Prostate gland (tissue), 2 donors: ENCODE data around the gene GRB7. TPM values are rescaled to one million over a fixed set of nuclear protein-coding genes. Genes with fewer than 3 reads are reported as not detected.

Experiments
- DNase-seq: peaks from one replicate; pipeline ENCODE4 v3.0.0-alpha.2; 2019; ENCODE audit warnings: low spot score
- H3K27ac ChIP-seq, 2 donors: fragments of 200-600 bp; sonication (generic); 2 replicates each; pipeline ENCODE4 v1.5.1; 2017 to 2019
- H3K27me3 ChIP-seq: fragments of 200-600 bp; sonication (generic); replicated peaks from 2 replicates; pipeline ENCODE4 v1.5.1; 2019; ENCODE audit not compliant: insufficient read depth
- H3K36me3 ChIP-seq, 2 donors: fragments of 200-600 bp; sonication (generic); 1 replicate in 1 of 2; 2 replicates in 1 of 2; pipeline versions ENCODE4 v1.5.1 to v1.8.1; 2017 to 2019
- H3K4me1 ChIP-seq: fragments of 200-600 bp; sonication (generic); replicated peaks from 2 replicates; pipeline ENCODE4 v1.5.1; 2019
- H3K4me3 ChIP-seq, 2 donors: fragments of 200-600 bp; sonication (generic); 2 replicates each; pipeline ENCODE4 v1.5.1; 2017 to 2019
- H3K9me3 ChIP-seq: fragments of 200-600 bp; sonication (generic); 2 replicates; pipeline ENCODE4 v1.5.1; 2017
- POLR2A ChIP-seq: fragments of 450-650 bp; IDR thresholded peaks from one replicate; pipeline ENCODE4 v1.6.1; 2016; ENCODE audit warnings: antibody characterized with exemption, mild to moderate bottlenecking
- POLR2AphosphoS5 ChIP-seq: sonication (generic); formaldehyde crosslinking; IDR thresholded peaks from one replicate; pipeline ENCODE4 v1.6.1; 2017; ENCODE audit warnings: antibody characterized with exemption
- WGBS: methylation state at CpG from one replicate; pipeline ENCODE4 v1.1.5; 2018; 5-methylcytosine and 5-hydroxymethylcytosine counted together
- intact Hi-C: fragments of 100-400 bp; cut with DNase I; formaldehyde crosslinking; loops from one replicate; pipeline ENCODE4 v1.14.2; 2022
- total RNA-seq, 2 donors: library from RNA; depleted of rRNA; stranded (reverse); fragments of >200 nt; gene quantifications; one replicate each; pipeline ENCODE4 v1.1.0, GENCODE V29; 2016
- TF ChIP-seq, protein P1 (sequence below), 4 experiments: fragments of 200-600 bp in 2 of 4; fragments of 450-650 bp in 2 of 4; sonication (generic) in 2 of 4; IDR thresholded peaks; 1 replicate in 3 of 4; 2 replicates in 1 of 4; pipeline ENCODE4 v1.5.1; 2016 to 2019; ENCODE audit warnings: antibody characterized with exemption in 4 of 4, mild to moderate bottlenecking in 2 of 4, moderate library complexity in 2 of 4

GRB7 gene
- total RNA-seq, 2 donors from 2014 or later: 25.7 to 32.6 TPM

DNA sequence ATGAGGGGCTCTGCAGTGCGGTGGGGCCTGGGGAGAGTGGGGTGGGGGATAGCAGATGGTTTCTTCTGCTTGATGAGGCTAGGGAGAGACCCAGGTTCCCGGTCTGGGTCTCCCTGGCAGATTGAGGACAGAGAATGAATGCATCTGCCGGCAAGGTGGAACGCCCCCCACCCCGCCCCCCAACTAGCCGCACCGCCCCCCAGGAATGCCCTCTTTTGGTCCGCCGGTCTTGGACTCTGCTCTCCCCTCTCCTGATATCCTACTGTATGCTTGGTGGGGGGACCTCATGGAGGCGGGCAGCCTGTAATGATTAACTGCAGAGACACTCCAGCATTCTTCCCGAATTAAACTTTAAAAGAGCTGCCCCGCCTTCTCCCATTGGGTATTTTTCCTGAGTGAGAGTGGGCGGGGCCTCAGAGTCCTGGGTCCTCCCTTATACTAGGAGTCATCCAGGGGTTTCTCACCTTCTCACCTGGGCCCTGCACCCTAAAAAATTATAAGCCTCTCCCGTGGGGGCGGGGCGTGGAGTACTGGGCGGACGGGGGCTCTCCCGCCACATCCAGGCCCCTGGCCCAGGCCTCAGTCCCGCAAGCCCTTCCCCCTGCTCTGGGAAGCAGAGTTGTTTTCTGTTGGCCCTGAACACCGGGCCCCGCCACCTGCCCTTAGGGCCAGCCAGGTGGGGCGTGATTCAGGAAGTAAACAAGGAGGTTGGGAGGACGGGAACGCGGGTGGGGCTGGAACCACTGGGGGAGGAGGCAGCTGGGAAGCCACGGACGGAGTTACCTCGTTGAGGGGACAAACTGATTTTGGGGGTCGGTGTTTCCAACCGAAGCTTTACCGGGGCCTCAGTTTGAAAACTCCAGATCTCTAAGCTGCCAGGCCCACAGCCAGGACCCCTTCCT lies 1.5 kb downstream of the GRB7 start:
- intact Hi-C loops: no loop called here
- WGBS: 4% methylated on average over 32 of the region's 32 CpGs
- TF ChIP-seq, protein P1, sequence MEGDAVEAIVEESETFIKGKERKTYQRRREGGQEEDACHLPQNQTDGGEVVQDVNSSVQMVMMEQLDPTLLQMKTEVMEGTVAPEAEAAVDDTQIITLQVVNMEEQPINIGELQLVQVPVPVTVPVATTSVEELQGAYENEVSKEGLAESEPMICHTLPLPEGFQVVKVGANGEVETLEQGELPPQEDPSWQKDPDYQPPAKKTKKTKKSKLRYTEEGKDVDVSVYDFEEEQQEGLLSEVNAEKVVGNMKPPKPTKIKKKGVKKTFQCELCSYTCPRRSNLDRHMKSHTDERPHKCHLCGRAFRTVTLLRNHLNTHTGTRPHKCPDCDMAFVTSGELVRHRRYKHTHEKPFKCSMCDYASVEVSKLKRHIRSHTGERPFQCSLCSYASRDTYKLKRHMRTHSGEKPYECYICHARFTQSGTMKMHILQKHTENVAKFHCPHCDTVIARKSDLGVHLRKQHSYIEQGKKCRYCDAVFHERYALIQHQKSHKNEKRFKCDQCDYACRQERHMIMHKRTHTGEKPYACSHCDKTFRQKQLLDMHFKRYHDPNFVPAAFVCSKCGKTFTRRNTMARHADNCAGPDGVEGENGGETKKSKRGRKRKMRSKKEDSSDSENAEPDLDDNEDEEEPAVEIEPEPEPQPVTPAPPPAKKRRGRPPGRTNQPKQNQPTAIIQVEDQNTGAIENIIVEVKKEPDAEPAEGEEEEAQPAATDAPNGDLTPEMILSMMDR (IDR thresholded peaks at IDR 0.05): peak in 2 of 4 experiments; percentile 8 to 18
- TF ChIP-seq POLR2A (peak; percentile 69), POLR2AphosphoS5 (peak; percentile 92)
- Histone ChIP-seq H3K9me3 (no peaks in the 10 kb centered on the region), H3K27me3 (no peaks in the 10 kb centered on the region), H3K4me1 (peaks cover 8% of the 10 kb centered on the region), H3K4me3 (peak overlapping the region; percentile 41 to 53), H3K27ac (peak overlapping the region; percentile 91 to 96), H3K36me3 (no peaks in the 10 kb centered on the region)
- peak; percentile 89 for DNase-seq

DNA sequence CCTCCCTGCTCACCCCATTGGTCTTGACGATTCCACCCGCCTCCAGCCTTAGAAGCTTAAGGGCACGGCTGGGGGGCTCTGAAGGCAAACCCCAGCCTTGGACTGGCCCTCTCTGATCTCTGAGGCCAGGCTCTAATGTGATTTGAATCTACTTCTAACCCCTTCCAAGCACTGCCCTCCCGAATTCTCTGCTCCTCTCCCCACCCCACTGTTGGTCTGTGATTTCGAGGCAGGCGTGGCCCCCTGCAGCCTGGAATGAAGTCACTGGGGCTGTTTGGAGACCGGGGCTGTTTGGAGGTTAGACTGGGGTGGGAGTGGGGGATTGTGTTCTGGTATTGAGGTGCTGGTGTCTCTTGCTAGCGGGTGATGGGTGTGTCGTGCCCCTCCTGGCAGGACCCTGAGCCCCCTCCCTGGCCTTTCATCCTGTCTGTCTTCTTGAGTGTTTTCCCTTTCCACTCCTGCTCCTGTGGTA lies 2.2 kb downstream of the GRB7 start:
- Histone ChIP-seq H3K36me3 (no peaks in the 10 kb centered on the region), H3K4me3 (peak overlapping the region; percentile 41 to 53), H3K4me1 (peaks cover 8% of the 10 kb centered on the region), H3K9me3 (no peaks in the 10 kb centered on the region), H3K27me3 (no peaks in the 10 kb centered on the region), H3K27ac (peak overlapping the region; percentile 91 to 96)
- 26% methylated on average over 9 of the region's 9 CpGs for WGBS
- intact Hi-C loops: no loop called here
- TF ChIP-seq, protein P1 (IDR thresholded peaks at IDR 0.05): no peak
- TF ChIP-seq POLR2A: no peak
- TF ChIP-seq POLR2AphosphoS5: no peak
- DNase-seq: no peak

DNA sequence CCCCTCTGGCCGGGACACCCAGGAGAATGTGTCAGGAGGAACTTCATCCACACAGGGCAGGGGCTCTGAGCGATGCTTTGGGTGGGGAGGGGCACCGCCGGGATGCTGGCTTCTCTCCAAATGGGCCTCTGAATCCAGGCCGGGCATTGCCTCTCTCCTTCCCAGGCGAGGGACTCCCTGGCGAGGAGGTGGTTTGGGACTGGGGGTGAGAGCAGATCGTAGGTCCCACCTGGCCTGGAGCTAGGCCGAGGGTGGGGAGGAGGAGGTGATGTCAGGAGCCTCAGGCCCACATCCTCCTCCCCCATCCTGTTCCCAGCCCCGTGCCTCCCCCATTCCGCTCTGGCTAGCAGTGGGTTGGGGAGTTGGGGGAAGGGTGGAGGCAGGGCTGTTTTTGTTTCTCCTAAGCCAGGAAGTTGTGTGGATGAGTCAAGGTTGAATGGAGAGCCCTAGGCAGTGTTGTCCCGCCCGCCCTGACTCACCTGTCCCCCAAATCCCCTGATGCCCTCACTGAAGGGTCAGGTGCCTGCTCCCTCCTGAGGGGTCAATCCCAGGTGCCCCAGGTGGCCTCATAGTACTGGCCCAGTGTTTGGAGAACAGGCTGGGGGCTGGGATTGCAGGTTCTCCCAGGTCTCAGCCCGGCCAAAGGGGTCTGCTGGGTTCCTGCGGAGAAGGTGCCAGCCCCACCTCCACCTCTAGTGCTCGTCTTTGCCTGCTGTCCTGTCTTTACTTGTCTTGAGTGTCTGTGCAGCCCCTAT lies 2.8 kb downstream of the GRB7 start:
- Histone ChIP-seq H3K27me3 (no peaks in the 10 kb centered on the region), H3K4me3 (peak overlapping the region in 1 of 2 donors; percentile 53), H3K36me3 (no peaks in the 10 kb centered on the region), H3K4me1 (peaks cover 8% of the 10 kb centered on the region), H3K9me3 (no peaks in the 10 kb centered on the region), H3K27ac (peak overlapping the region; percentile 91 to 96)
- DNase-seq: peak; percentile 62
- TF ChIP-seq, protein P1 (IDR thresholded peaks at IDR 0.05): no peak
- TF ChIP-seq POLR2AphosphoS5 (peak; percentile 59), POLR2A (peak; percentile 63)
- intact Hi-C loops: no loop called here
- 33% methylated on average over 13 of the region's 16 CpGs for WGBS

DNA sequence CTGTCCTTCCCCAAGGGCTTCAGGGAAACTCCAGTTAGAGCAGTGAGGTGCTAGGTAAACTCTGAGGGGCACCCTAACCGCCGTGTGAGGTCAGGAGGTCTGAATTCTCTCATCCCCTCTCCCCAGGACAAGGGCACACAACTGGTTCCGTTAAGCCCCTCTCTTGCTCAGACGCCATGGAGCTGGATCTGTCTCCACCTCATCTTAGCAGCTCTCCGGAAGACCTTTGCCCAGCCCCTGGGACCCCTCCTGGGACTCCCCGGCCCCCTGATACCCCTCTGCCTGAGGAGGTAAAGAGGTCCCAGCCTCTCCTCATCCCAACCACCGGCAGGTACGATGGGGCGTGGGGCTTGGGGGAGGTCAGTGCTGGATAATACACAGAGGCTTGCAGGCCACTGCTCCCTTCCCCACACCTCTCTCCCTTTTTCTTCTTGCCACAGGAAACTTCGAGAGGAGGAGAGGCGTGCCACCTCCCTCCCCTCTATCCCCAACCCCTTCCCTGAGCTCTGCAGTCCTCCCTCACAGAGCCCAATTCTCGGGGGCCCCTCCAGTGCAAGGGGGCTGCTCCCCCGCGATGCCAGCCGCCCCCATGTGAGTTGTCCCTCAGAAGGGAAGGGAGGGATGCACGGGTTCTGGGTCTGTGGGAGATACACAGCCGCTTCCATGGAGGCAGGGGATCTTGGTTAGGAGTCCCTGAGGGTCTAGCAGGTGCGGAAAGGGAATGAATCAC lies 4.6 kb downstream of the GRB7 start:
- 90% methylated on average over 17 of the region's 18 CpGs for WGBS

More for the DNA sequence above, 4.6 kb downstream of the GRB7 start:
- Histone ChIP-seq H3K4me1 (peaks cover 8% of the 10 kb centered on the region), H3K27ac (no peak overlapping the region), H3K36me3 (no peaks in the 10 kb centered on the region), H3K9me3 (no peaks in the 10 kb centered on the region), H3K4me3 (no peak overlapping the region), H3K27me3 (no peaks in the 10 kb centered on the region)
- no peak for TF ChIP-seq POLR2AphosphoS5
- no peak for TF ChIP-seq POLR2A
- TF ChIP-seq, protein P1 (IDR thresholded peaks at IDR 0.05): no peak
- intact Hi-C loops: no loop called here
- DNase-seq: no peak
